Stimulated activated CD8-positive, alpha-beta memory T cell treated with anti-CD3 and anti-CD28 coated beads, Interleukin-15, amount 100 ng/mL, for 24 hours (primary cell): ENCODE measurements around the gene ACP7.
"Not testable (repeated sequence)": the region's sequence is repeated elsewhere in the genome, so short reads cannot be mapped to it uniquely, and the experiment has no call there.

Source experiments
- DNase-seq: peaks from one replicate; pipeline ENCODE4 v3.0.0-alpha.2; 2020; ENCODE audit warnings: low read depth

The ACP7 gene

GRCh38 chr19:39110263-39110967 lies 26.2 kb downstream of the ACP7 start:
- DNase-seq = peak; percentile 48

- no peak for DNase-seq
Observed at GRCh38 chr19:39111593-39112199, 27.5 kb downstream of the ACP7 start.

GRCh38 chr19:39112338-39112890 lies 28.2 kb downstream of the ACP7 start:
- DNase-seq = no peak

GRCh38 chr19:39113199-39113598 lies 29.0 kb downstream of the ACP7 start:
- DNase-seq = no peak

- DNase-seq = no peak
Observed at GRCh38 chr19:39115105-39115847, 31.1 kb downstream of the ACP7 start.

GRCh38 chr19:39117023-39117422 lies 32.9 kb downstream of the ACP7 start:
- DNase-seq = not testable (repeated sequence)

GRCh38 chr19:39119830-39120229 lies 35.7 kb downstream of the ACP7 start:
- no peak for DNase-seq

GRCh38 chr19:39122934-39123731 lies 39.0 kb downstream of the ACP7 start:
- DNase-seq = no peak

GRCh38 chr19:39124136-39124764 lies 40.1 kb downstream of the ACP7 start:
- DNase-seq = no peak

- DNase-seq = no peak
Observed at GRCh38 chr19:39125199-39125553, 41.0 kb downstream of the ACP7 start.

GRCh38 chr19:39125554-39126311 lies 41.6 kb downstream of the ACP7 start, which contains the start of gene PAK4:
Gene PAK4 (plus strand): TSS chr19:39125786. CDS start chr19:39169554, 43,768 bp downstream.
- peak; percentile 97 for DNase-seq

- DNase-seq = no peak
Observed at GRCh38 chr19:39126312-39127187, 42.4 kb downstream of the ACP7 start.

- DNase-seq = no peak
Observed at GRCh38 chr19:39127812-39128515, 43.8 kb downstream of the ACP7 start.

GRCh38 chr19:39128516-39129079 lies 44.4 kb downstream of the ACP7 start:
- DNase-seq = no peak

GRCh38 chr19:39129116-39129515 lies 44.9 kb downstream of the ACP7 start:
- DNase-seq = no peak

GRCh38 chr19:39130337-39131254 lies 46.4 kb downstream of the ACP7 start:
- DNase-seq = no peak

GRCh38 chr19:39131255-39131755 lies 47.1 kb downstream of the ACP7 start:
- no peak for DNase-seq
